Activated CD8-positive, alpha-beta memory T cell treated with anti-CD3 and anti-CD28 coated beads, Interleukin-2, amount 50 U/mL, for 48 hours (primary cell): ENCODE results near the gene PCDHGA5.
"Not testable (repeated sequence)": the region's sequence is repeated elsewhere in the genome, so short reads cannot be mapped to it uniquely, and the experiment has no call there.

Experiments
- DNase-seq: peaks from one replicate; pipeline ENCODE4 v3.0.0-alpha.2; 2020

The PCDHGA5 gene

GRCh38 chr5:141388661-141389060 is 24.7 kb downstream of the PCDHGA5 start:
- no peak for DNase-seq

DNA sequence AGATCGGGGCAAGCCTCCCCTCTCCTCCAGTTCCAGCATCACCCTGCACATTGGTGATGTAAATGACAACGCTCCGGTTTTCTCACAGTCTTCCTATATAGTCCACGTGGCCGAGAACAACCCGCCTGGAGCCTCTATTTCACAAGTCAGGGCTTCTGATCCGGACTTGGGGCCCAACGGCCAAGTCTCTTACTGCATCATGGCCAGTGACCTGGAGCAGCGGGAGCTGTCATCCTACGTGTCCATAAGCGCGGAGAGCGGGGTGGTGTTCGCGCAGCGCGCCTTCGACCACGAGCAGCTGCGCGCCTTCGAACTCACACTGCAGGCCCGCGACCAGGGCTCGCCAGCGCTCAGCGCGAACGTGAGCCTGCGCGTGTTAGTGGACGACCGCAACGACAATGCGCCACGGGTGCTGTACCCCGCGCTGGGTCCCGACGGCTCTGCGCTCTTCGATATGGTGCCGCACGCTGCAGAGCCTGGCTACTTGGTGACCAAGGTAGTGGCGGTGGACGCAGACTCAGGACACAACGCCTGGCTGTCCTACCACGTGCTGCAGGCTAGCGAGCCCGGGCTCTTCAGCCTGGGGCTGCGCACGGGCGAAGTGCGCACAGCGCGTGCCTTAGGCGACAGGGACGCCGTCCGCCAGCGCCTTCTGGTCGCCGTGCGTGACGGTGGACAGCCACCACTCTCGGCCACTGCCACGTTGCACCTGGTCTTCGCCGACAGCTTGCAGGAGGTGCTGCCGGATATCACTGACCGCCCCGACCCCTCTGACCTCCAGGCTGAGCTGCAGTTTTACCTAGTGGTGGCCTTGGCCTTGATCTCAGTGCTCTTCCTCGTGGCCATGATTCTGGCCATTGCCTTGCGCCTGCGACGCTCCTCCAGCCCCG is 25.4 kb downstream of the PCDHGA5 start:
- no peak for DNase-seq

GRCh38 chr5:141392429-141393198 is 28.7 kb downstream of the PCDHGA5 start, which contains the start of gene PCDHGA8:
Gene PCDHGA8, plus strand, starts transcription at chr5:141392633. Its CDS starts 181 bp downstream, at chr5:141392814.
- DNase-seq = no peak

GRCh38 chr5:141393267-141393666 is 29.3 kb downstream of the PCDHGA5 start:
- no peak for DNase-seq

GRCh38 chr5:141394401-141395187 is 30.6 kb downstream of the PCDHGA5 start:
- DNase-seq = not testable (repeated sequence)

- DNase-seq = not testable (repeated sequence)
Observed at GRCh38 chr5:141397756-141398551, 34.0 kb downstream of the PCDHGA5 start, which contains the start of gene PCDHGB5. Gene PCDHGB5, plus strand, starts transcription at chr5:141397947. Its CDS starts 181 bp downstream, at chr5:141398128.

DNA sequence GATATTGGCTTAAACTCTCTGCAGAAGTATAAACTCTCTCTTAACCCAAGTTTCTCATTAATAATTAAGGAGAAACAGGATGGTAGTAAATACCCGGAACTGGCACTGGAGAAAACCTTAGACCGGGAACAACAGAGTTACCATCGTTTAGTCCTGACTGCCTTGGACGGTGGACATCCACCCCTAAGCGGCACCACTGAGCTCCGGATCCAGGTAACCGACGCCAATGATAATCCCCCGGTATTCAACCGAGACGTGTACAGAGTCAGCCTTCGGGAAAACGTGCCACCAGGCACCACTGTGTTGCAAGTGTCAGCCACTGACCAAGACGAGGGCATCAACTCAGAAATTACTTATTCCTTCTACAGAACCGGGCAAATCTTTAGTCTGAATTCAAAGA is 34.6 kb downstream of the PCDHGA5 start:
- DNase-seq = no peak

GRCh38 chr5:141399555-141400258 is 35.7 kb downstream of the PCDHGA5 start:
- DNase-seq = no peak

DNA sequence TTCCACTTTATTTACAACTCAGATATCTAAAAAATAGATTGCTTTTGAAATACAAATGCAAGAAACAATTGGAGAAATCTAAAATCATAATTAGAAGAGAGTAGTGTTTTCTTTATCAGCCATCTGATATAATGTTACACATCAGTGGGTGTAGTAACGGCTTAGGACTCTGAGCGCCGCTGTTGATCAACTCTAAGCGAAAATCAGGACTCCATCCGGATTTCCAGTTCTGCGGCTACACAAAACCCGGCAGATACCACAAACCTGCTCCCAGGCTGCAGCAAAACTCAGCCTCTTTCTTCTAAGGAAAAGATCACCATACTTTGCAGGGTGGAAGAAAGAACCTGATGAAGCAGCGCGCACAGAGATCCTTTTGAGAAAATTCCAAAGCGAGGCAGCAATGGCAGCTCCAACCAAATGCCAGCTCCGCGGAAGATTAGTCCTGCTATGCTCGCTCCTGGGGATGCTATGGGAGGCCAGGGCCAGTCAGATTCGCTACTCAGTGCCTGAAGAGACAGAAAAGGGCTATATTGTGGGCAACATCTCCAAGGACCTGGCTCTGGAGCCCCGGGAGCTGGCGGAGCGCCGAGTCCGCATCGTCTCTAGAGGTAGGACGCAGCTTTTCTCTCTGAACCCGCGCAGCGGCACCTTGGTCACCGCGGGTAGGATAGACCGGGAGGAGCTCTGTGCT is 38.7 kb downstream of the PCDHGA5 start, which contains the start of gene PCDHGA9:
Gene PCDHGA9, plus strand, starts transcription at position 226 of the 691 bp plus-strand sequence. Its CDS starts 175 bp downstream, at position 401.
- DNase-seq = no peak

GRCh38 chr5:141403387-141403786 is 39.4 kb downstream of the PCDHGA5 start:
- DNase-seq = no peak

GRCh38 chr5:141407790-141408505 is 44.0 kb downstream of the PCDHGA5 start, which contains the start of gene PCDHGB6:
Gene PCDHGB6, plus strand, starts transcription at chr5:141408021. Its CDS starts 182 bp downstream, at chr5:141408203.
- DNase-seq = peak; percentile 76

DNA sequence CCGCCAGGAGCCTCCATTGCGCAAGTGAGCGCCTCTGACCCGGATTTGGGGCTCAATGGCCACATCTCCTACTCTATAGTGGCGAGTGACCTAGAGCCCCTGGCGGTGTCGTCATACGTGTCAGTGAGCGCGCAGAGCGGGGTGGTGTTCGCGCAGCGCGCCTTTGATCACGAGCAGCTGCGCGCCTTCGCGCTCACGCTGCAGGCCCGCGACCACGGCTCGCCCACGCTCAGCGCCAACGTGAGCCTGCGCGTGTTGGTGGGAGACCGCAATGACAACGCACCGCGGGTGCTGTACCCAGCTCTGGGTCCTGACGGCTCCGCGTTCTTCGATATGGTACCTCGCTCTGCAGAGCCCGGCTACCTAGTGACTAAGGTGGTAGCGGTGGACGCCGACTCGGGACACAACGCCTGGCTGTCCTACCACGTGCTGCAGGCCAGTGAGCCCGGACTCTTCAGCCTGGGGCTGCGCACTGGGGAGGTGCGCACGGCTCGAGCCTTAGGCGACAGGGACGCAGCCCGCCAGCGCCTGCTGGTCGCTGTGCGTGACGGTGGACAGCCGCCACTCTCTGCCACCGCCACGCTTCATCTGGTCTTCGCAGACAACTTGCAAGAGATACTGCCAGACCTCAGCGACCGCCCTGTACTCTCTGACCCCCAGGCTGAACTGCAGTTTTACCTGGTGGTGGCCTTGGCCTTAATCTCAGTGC is 45.8 kb downstream of the PCDHGA5 start:
- DNase-seq = no peak

DNA sequence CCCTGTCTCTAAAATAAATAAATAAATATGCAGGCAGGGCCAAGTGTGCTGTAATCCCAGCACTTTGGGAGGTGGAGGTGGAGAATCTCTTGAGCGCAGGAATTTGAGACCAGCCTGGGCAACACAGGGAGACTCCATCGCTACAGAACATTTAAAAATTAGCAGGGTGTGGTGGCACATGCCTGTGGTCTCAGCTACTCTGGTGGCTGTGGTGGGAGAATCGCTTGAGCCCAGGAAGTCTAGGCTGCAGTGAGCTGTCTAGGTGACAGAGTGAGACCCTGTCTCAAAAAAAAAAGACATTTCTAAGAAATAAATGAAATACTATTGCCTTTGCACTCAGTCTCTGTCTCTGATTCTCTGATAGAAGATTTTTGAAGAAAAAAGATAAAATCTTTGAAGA is 47.6 kb downstream of the PCDHGA5 start:
- DNase-seq = no peak

- no peak for DNase-seq
Observed at GRCh38 chr5:141412854-141413539, 49.0 kb downstream of the PCDHGA5 start, which contains the start of gene PCDHGA10. Gene PCDHGA10, plus strand, starts transcription at chr5:141412987. Its CDS starts 189 bp downstream, at chr5:141413176.

DNA sequence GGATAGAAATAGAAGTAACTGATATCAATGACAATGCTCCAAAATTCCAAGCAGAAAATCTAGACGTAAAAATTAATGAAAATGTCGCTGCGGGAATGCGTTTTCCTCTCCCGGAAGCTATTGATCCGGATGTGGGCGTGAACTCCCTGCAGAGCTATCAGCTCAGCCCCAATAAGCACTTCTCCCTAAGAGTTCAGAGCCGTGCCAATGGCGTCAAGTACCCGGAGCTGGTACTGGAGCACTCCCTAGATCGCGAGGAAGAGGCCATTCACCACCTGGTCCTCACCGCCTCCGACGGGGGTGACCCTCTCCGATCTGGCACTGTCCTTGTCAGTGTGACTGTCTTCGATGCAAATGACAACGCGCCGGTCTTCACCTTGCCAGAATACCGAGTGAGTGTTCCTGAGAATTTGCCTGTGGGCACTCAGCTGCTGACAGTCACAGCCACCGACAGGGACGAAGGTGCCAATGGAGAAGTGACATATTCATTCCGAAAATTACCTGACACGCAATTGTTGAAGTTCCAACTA is 49.6 kb downstream of the PCDHGA5 start:
- DNase-seq = no peak

DNA sequence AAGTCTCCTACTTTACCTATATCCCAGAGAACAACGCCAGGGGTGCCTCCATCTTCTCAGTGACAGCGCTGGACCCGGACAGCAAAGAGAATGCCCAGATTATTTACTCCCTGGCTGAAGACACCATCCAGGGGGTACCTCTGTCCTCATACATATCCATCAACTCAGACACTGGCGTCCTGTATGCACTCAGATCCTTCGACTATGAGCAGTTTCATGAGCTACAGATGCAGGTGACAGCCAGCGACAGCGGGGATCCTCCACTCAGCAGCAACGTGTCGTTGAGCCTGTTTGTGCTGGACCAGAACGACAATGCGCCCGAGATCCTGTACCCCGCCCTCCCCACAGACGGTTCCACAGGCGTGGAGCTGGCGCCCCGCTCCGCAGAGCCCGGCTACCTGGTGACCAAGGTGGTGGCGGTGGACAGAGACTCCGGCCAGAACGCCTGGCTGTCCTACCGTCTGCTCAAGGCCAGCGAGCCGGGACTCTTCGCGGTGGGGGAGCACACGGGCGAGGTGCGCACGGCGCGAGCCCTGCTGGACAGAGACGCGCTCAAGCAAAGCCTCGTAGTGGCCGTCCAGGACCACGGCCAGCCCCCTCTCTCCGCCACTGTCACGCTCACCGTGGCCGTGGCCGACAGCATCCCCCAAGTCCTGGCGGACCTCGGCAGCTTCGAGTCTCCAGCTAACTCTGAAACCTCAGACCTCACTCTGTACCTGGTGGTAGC is 50.7 kb downstream of the PCDHGA5 start:
- not testable (repeated sequence) for DNase-seq

GRCh38 chr5:141415275-141415618 is 51.3 kb downstream of the PCDHGA5 start:
- not testable (repeated sequence) for DNase-seq
